ENCODE measurements around the gene TFB1M.
A peak's percentile ranks its signal among the peaks of the same experiment; 100 is the strongest.

Gene TFB1M

GRCh38 chr6:155316419-155316818 lies 2.1 kb upstream of the TFB1M start:
- no peak overlapping the region for H3K4me3 ChIP-seq (ENCODE audit: low read depth, low read length)

GRCh38 chr6:155315516-155315871 lies 1.2 kb upstream of the TFB1M start:
- H3K4me3 ChIP-seq (ENCODE audit: low read depth, low read length), result peak overlapping the region; percentile 82

More at GRCh38 chr6:155316419-155316818, 2.1 kb upstream of the TFB1M start:
- TF ChIP-seq CTCF (IDR thresholded peaks at IDR 0.05; ENCODE audit: low read depth, low read length), result no peak

GRCh38 chr6:155314773-155315515 lies 660 bp upstream of the TFB1M start:
- peak overlapping the region; percentile 82 for H3K4me3 ChIP-seq (ENCODE audit: low read depth, low read length)
- TF ChIP-seq CTCF (IDR thresholded peaks at IDR 0.05; ENCODE audit: low read depth, low read length), result no peak

More at GRCh38 chr6:155315516-155315871, 1.2 kb upstream of the TFB1M start:
- TF ChIP-seq CTCF (IDR thresholded peaks at IDR 0.05; ENCODE audit: low read depth, low read length), result no peak

DNA sequence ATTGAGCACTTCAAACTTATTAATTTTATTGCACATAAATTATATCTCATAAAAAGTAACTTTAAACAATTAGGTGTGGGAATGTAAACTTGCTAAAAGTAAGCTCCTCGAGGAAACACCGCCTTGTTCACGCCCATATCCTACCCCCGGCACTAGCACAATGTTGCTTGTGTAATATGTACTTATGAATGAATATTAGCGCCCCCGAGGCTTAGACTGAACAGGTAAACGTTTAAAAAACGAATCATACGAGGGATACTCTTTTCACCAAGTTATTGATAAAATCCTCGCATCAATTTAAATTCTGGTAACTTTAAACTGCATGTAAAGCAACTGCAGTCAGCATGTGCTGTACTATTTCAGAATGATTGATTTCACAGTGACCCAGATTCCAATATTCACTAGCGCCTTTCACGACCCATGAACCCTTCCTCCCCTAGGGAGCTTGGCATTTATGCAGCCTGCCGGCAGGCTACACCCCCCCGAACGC lies 637 bp downstream of the TFB1M start:
- no peak for TF ChIP-seq CTCF (IDR thresholded peaks at IDR 0.05; ENCODE audit: low read depth, low read length)

GRCh38 chr6:155312950-155313349 lies 1.3 kb downstream of the TFB1M start:
- peak overlapping the region; percentile 82 for H3K4me3 ChIP-seq (ENCODE audit: low read depth, low read length)

More for the DNA sequence above, 637 bp downstream of the TFB1M start:
- peak overlapping the region; percentile 82 for H3K4me3 ChIP-seq (ENCODE audit: low read depth, low read length)

GRCh38 chr6:155311583-155311982 lies 2.7 kb downstream of the TFB1M start:
- H3K4me3 ChIP-seq (ENCODE audit: low read depth, low read length), result no peak overlapping the region
- TF ChIP-seq CTCF (IDR thresholded peaks at IDR 0.05; ENCODE audit: low read depth, low read length), result no peak

DNA sequence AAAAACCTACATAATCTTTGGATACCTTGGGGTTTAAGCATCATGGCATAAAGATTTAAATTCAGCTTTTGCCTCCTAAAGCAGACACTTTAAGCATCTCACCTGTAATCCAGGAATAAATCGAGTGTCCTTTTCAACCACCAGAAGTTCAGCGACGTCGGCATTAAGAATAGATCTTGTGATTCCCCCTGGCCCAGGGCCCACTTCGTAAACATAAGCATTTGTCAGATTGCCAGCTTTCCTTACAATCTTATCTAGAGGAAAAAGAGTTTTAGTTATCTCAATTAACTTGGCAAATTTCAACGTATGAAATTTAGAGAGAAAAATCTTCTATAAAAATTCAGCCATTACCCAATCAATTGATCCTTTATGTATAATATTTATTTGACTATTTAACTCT lies 3.2 kb downstream of the TFB1M start:
- no peak for TF ChIP-seq CTCF (IDR thresholded peaks at IDR 0.05; ENCODE audit: low read depth, low read length)
- no peak overlapping the region for H3K4me3 ChIP-seq (ENCODE audit: low read depth, low read length)

- no peak overlapping the region for H3K4me3 ChIP-seq (ENCODE audit: low read depth, low read length)
- TF ChIP-seq CTCF (IDR thresholded peaks at IDR 0.05; ENCODE audit: low read depth, low read length), result no peak
These were observed 3.7 kb downstream of the TFB1M start for GRCh38 chr6:155310596-155310995.
